ENCODE data around the gene SLC22A4.

SLC22A4 gene

DNA sequence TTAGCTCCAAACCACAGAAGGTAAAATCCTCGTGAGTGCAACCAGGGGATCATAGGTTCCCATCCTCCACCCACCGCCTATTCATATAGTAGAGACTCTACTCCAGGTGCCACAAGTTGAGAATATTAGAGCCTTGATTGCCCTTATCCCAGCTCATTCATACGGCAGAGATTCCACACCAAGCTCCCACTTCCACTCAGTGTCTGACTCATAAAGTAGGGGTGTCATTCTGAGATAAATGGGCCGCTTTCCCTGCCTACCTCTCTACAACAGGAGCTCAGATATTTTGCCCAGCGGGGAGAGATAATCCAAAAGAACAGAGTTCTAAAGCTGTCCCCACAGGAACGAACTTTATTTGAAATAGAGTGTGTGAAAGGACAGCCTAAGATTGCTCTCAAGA lies 9.4 kb downstream of the SLC22A4 start:
- TF ChIP-seq CREB1 (IDR thresholded peaks at IDR 0.05; ENCODE audit: low read depth) (no peak), EP300 (IDR thresholded peaks at IDR 0.05; ENCODE audit: borderline replicate concordance) (no peak), NFIC (IDR thresholded peaks at IDR 0.05) (no peak), EGR1 (IDR thresholded peaks at IDR 0.05) (no peak), ZBTB7A (IDR thresholded peaks at IDR 0.05; ENCODE audit: low read depth) (no peak), TEAD4 (IDR thresholded peaks at IDR 0.05) (no peak), TAF1 (IDR thresholded peaks at IDR 0.05; ENCODE audit: low read depth) (no peak), FOXM1 (IDR thresholded peaks at IDR 0.05; ENCODE audit: borderline replicate concordance, low read depth) (no peak), YY1 (IDR thresholded peaks at IDR 0.05; ENCODE audit: low read depth) (no peak), TCF12 (IDR thresholded peaks at IDR 0.05; ENCODE audit: low read depth) (no peak), RAD21 (IDR thresholded peaks at IDR 0.05; ENCODE audit: low read depth) (no peak), CEBPB (IDR thresholded peaks at IDR 0.05) (no peak)
- TF ChIP-seq, protein P1, sequence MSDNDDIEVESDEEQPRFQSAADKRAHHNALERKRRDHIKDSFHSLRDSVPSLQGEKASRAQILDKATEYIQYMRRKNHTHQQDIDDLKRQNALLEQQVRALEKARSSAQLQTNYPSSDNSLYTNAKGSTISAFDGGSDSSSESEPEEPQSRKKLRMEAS (IDR thresholded peaks at IDR 0.05): no peak
- TF ChIP-seq, protein P2, sequence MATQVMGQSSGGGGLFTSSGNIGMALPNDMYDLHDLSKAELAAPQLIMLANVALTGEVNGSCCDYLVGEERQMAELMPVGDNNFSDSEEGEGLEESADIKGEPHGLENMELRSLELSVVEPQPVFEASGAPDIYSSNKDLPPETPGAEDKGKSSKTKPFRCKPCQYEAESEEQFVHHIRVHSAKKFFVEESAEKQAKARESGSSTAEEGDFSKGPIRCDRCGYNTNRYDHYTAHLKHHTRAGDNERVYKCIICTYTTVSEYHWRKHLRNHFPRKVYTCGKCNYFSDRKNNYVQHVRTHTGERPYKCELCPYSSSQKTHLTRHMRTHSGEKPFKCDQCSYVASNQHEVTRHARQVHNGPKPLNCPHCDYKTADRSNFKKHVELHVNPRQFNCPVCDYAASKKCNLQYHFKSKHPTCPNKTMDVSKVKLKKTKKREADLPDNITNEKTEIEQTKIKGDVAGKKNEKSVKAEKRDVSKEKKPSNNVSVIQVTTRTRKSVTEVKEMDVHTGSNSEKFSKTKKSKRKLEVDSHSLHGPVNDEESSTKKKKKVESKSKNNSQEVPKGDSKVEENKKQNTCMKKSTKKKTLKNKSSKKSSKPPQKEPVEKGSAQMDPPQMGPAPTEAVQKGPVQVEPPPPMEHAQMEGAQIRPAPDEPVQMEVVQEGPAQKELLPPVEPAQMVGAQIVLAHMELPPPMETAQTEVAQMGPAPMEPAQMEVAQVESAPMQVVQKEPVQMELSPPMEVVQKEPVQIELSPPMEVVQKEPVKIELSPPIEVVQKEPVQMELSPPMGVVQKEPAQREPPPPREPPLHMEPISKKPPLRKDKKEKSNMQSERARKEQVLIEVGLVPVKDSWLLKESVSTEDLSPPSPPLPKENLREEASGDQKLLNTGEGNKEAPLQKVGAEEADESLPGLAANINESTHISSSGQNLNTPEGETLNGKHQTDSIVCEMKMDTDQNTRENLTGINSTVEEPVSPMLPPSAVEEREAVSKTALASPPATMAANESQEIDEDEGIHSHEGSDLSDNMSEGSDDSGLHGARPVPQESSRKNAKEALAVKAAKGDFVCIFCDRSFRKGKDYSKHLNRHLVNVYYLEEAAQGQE (IDR thresholded peaks at IDR 0.05; ENCODE audit: low read depth): no peak
- TF ChIP-seq, protein P3, sequence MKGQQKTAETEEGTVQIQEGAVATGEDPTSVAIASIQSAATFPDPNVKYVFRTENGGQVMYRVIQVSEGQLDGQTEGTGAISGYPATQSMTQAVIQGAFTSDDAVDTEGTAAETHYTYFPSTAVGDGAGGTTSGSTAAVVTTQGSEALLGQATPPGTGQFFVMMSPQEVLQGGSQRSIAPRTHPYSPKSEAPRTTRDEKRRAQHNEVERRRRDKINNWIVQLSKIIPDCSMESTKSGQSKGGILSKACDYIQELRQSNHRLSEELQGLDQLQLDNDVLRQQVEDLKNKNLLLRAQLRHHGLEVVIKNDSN (IDR thresholded peaks at IDR 0.05): no peak

DNA sequence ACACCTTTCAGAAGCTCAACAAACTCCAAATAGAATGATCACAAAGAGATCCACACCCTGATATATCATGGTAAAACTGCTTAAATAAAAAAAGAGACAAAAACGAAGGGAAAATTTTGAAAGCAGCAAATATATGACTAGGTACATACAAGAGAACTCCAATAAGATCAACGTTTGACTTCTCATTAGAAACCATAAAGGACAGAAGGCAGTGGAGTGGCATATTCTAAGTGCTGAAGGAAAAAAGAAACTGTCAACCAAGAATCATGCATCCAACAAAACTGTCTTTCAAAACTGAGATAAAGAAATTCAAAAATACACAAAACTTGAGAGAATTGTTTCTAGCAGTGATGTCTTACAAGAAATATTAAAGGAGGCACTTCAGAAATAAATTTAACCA lies 11.2 kb downstream of the SLC22A4 start:
- TF ChIP-seq, protein P1 (IDR thresholded peaks at IDR 0.05): no peak
- no peak for TF ChIP-seq CREB1 (IDR thresholded peaks at IDR 0.05; ENCODE audit: low read depth)
- TF ChIP-seq EGR1 (IDR thresholded peaks at IDR 0.05): no peak

DNA sequence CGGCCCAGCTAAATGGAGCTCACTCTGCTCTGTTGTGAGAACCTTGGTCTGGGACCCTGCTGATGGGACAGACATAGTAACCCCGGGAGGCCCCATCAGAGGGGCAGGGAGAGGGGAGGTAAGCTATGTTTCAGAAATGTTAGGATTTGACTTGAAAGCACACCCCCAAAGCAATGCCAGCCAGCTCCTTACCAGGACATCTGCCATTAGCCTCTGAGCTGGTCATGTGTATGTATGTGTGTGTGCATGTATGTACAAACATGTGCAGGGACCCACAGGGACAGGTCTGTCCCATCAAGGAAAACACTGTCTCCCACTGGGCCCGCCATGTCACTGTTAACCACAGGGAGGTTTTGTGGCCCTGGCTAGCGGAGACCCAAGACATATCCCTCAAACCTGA lies 14.5 kb downstream of the SLC22A4 start:
- TF ChIP-seq FOXM1 (IDR thresholded peaks at IDR 0.05; ENCODE audit: borderline replicate concordance, low read depth) (no peak), NFIC (IDR thresholded peaks at IDR 0.05) (no peak), YY1 (IDR thresholded peaks at IDR 0.05; ENCODE audit: low read depth) (no peak), CEBPB (IDR thresholded peaks at IDR 0.05) (no peak), CREB1 (IDR thresholded peaks at IDR 0.05; ENCODE audit: low read depth) (no peak), EP300 (IDR thresholded peaks at IDR 0.05; ENCODE audit: borderline replicate concordance) (no peak), EGR1 (IDR thresholded peaks at IDR 0.05) (no peak), RAD21 (IDR thresholded peaks at IDR 0.05; ENCODE audit: low read depth) (no peak), TAF1 (IDR thresholded peaks at IDR 0.05; ENCODE audit: low read depth) (no peak), TEAD4 (IDR thresholded peaks at IDR 0.05) (no peak), TCF12 (IDR thresholded peaks at IDR 0.05; ENCODE audit: low read depth) (no peak), ZBTB7A (IDR thresholded peaks at IDR 0.05; ENCODE audit: low read depth) (no peak)
- TF ChIP-seq, protein P1 (IDR thresholded peaks at IDR 0.05): no peak
- TF ChIP-seq, protein P2 (IDR thresholded peaks at IDR 0.05; ENCODE audit: low read depth): no peak
- TF ChIP-seq, protein P3 (IDR thresholded peaks at IDR 0.05): no peak

DNA sequence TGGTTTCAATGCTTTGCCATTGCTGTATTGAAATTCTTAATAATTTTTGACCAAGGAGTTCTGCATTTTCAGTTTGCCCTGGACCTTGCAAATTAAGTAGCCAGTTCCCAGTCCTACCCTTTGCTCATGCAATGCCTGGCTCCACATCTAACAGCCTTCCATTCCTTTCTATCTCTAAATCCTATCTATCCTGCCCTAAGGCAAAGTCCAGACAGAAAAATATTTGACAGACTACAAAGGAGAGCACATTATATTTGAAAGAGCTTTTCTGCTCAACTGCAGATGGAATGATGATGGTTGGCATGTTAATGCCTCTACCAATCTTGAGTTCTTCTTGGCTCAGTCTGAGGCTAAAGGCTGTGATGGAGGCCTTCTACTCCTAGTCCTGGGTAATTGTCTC lies 15.5 kb downstream of the SLC22A4 start:
- TF ChIP-seq YY1 (IDR thresholded peaks at IDR 0.05; ENCODE audit: low read depth): no peak
- TF ChIP-seq, protein P2 (IDR thresholded peaks at IDR 0.05; ENCODE audit: low read depth): no peak
- TF ChIP-seq FOXM1 (IDR thresholded peaks at IDR 0.05; ENCODE audit: borderline replicate concordance, low read depth): no peak
- no peak for TF ChIP-seq EGR1 (IDR thresholded peaks at IDR 0.05)
- no peak for TF ChIP-seq ZBTB7A (IDR thresholded peaks at IDR 0.05; ENCODE audit: low read depth)
- TF ChIP-seq, protein P1 (IDR thresholded peaks at IDR 0.05): no peak
- no peak for TF ChIP-seq TCF12 (IDR thresholded peaks at IDR 0.05; ENCODE audit: low read depth)
- TF ChIP-seq CEBPB (IDR thresholded peaks at IDR 0.05): no peak
- no peak for TF ChIP-seq RAD21 (IDR thresholded peaks at IDR 0.05; ENCODE audit: low read depth)
- no peak for TF ChIP-seq TAF1 (IDR thresholded peaks at IDR 0.05; ENCODE audit: low read depth)
- no peak for TF ChIP-seq NFIC (IDR thresholded peaks at IDR 0.05)
- TF ChIP-seq TEAD4 (IDR thresholded peaks at IDR 0.05): no peak
- no peak for TF ChIP-seq CREB1 (IDR thresholded peaks at IDR 0.05; ENCODE audit: low read depth)
- TF ChIP-seq, protein P3 (IDR thresholded peaks at IDR 0.05): no peak
- no peak for TF ChIP-seq EP300 (IDR thresholded peaks at IDR 0.05; ENCODE audit: borderline replicate concordance)

All from Ishikawa (cell line).